ENCODE measurements around the gene RLF. TPM values are rescaled to one million over a fixed set of nuclear protein-coding genes. Genes with fewer than 3 reads are reported as not detected.

RLF gene
- total and polyA plus RNA-seq, 9 of the 15 experiments (the other 6 are each of a cell fraction or from before 2014, with no cell fraction given), result 3.6 to 35.0 (median 21.2) TPM

DNA sequence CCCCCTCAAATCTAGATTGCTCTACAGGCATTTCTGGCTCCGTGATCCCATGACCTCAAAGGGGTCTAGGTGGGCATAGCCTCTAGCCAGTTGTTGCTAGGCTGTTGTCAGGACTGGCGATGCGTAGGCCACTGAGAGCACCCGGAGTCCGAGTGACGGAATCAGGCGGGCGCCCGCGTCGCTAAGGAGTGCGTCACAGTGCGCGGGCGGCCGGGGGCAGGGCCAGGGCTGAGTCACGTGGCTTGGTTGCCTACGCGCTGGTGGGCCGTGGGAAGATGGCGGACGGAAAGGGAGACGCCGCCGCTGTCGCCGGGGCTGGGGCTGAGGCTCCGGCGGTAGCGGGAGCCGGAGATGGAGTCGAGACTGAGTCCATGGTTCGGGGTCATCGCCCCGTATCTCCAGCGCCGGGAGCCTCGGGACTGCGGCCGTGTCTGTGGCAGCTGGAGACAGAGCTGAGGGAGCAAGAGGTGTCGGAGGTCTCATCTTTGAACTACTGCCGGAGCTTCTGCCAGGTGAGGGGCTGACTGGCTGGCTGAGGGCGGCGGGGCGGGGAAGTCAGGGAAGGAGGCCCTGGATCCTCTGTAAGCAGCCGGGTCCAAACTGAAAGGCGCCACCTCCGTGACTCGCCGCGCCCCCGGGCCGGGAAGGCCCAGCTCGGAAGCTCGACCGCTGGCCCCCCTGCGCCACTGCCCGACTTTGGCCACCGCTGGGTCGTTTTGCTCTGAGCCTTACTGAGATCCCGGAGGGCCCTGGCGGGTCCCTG, at the start of gene RLF (continued):
- TF ChIP-seq, protein P1, sequence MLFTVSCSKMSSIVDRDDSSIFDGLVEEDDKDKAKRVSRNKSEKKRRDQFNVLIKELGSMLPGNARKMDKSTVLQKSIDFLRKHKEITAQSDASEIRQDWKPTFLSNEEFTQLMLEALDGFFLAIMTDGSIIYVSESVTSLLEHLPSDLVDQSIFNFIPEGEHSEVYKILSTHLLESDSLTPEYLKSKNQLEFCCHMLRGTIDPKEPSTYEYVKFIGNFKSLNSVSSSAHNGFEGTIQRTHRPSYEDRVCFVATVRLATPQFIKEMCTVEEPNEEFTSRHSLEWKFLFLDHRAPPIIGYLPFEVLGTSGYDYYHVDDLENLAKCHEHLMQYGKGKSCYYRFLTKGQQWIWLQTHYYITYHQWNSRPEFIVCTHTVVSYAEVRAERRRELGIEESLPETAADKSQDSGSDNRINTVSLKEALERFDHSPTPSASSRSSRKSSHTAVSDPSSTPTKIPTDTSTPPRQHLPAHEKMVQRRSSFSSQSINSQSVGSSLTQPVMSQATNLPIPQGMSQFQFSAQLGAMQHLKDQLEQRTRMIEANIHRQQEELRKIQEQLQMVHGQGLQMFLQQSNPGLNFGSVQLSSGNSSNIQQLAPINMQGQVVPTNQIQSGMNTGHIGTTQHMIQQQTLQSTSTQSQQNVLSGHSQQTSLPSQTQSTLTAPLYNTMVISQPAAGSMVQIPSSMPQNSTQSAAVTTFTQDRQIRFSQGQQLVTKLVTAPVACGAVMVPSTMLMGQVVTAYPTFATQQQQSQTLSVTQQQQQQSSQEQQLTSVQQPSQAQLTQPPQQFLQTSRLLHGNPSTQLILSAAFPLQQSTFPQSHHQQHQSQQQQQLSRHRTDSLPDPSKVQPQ (CRISPR knock-in tag; IDR thresholded peaks at IDR 0.05; ENCODE audit: borderline replicate concordance), result 0 out of 2 replicates have a peak, but pooled peaks have one; percentile 42
- TF ChIP-seq ETS1 (conservative IDR thresholded peaks at IDR 0.05; ENCODE audit: control insufficient read depth, low read depth, low read length) (peak; percentile 77), SUPT5H (IDR thresholded peaks at IDR 0.05) (peak; percentile 94), CBX1 (IDR thresholded peaks at IDR 0.05; ENCODE audit: low read depth) (no peak), ZBTB2 (IDR thresholded peaks at IDR 0.05) (peak; percentile 53; the same call in 1 of the 2 replicates), FOXJ2 (tag; IDR thresholded peaks at IDR 0.05) (peak; percentile 83; the same call in 1 of the 2 replicates), MXI1 (IDR thresholded peaks at IDR 0.05; ENCODE audit: low read depth, low read length) (peak; percentile 83; the same call in 1 of the 2 replicates), ARNT (IDR thresholded peaks at IDR 0.05) (peak; percentile 76 to 89), TCF3 (CRISPR knock-in tag; IDR thresholded peaks at IDR 0.05) (no peak), HNRNPL (IDR thresholded peaks at IDR 0.05; ENCODE audit: low read depth, low read length) (peak; percentile 56; the same call in 1 of the 2 replicates), HNRNPUL1 (IDR thresholded peaks at IDR 0.05; ENCODE audit: low read length) (no peak), KDM4B (IDR thresholded peaks at IDR 0.05; ENCODE audit: borderline replicate concordance in 2 of 2, low read depth in 1 of 2) (0 out of 4 replicates have a peak, but pooled peaks of 1 of the 2 experiments have one; percentile 19), ZNF212 (CRISPR knock-in tag; IDR thresholded peaks at IDR 0.05) (no peak), NR1H2 (CRISPR knock-in tag; IDR thresholded peaks at IDR 0.05) (no peak; the same call in 1 of the 2 replicates), GABPA (tag; conservative IDR thresholded peaks at IDR 0.05; ENCODE audit: low read depth) (peak; percentile 49; the same call in 1 of the 2 replicates), BRD4 (IDR thresholded peaks at IDR 0.05) (peak; percentile 89; the same call in 1 of the 2 replicates)
- TF ChIP-seq, protein P2, sequence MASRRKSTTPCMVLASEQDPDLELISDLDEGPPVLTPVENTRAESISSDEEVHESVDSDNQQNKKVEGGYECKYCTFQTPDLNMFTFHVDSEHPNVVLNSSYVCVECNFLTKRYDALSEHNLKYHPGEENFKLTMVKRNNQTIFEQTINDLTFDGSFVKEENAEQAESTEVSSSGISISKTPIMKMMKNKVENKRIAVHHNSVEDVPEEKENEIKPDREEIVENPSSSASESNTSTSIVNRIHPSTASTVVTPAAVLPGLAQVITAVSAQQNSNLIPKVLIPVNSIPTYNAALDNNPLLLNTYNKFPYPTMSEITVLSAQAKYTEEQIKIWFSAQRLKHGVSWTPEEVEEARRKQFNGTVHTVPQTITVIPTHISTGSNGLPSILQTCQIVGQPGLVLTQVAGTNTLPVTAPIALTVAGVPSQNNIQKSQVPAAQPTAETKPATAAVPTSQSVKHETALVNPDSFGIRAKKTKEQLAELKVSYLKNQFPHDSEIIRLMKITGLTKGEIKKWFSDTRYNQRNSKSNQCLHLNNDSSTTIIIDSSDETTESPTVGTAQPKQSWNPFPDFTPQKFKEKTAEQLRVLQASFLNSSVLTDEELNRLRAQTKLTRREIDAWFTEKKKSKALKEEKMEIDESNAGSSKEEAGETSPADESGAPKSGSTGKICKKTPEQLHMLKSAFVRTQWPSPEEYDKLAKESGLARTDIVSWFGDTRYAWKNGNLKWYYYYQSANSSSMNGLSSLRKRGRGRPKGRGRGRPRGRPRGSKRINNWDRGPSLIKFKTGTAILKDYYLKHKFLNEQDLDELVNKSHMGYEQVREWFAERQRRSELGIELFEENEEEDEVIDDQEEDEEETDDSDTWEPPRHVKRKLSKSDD (conservative IDR thresholded peaks at IDR 0.05; ENCODE audit: low read length), result peak; percentile 95
- TF ChIP-seq, protein P3, sequence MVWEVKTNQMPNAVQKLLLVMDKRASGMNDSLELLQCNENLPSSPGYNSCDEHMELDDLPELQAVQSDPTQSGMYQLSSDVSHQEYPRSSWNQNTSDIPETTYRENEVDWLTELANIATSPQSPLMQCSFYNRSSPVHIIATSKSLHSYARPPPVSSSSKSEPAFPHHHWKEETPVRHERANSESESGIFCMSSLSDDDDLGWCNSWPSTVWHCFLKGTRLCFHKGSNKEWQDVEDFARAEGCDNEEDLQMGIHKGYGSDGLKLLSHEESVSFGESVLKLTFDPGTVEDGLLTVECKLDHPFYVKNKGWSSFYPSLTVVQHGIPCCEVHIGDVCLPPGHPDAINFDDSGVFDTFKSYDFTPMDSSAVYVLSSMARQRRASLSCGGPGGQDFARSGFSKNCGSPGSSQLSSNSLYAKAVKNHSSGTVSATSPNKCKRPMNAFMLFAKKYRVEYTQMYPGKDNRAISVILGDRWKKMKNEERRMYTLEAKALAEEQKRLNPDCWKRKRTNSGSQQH (CRISPR knock-in tag; IDR thresholded peaks at IDR 0.05), result peak; percentile 18; the same call in 1 of the 2 replicates
